ENCODE results near the gene KRT7. TPM values are rescaled to one million over a fixed set of nuclear protein-coding genes. Genes with fewer than 3 reads are reported as not detected.
A peak's percentile ranks its signal among the peaks of the same experiment; 100 is the strongest.

Gene KRT7
- total RNA-seq, 4 donors from 2014 or later: 0.47 to 78.7 (median 4.3) TPM

DNA sequence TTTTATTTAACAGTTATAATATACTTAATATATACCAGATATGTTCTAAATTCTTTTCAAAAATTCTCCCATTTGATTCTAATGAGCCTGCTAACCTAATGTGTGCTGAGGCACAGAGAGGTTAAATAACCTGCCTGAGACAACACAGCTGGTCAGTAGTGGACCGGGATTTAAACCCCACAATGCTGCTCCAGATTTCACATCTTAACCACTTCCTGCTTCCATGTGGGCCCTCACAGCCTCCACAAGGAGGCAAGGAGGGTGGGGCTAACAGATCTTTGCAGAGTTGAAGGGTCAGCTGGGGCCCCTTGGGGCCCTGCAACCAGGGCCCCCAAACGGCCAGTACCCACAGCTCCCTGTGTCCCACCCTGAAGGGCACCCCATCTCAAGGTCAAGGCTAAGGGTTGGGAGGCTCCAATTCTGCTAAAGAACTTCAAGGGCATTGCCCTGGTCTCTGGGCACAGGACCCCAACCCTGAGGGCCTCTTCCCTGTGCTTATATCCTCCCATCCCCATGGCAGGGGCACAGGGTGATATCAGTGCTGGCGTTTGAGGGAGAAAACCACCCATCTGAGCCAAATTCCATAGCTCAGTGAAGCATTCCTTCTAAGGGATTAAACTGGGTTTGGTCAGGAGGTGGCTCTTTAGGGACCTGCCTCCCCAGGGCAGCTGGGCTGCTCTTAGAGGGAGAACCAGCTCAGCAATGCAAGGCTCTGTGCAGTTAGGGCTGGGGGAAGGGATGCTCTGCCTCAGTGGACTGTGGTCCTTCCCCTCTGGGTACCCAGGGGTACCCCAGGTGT is 43.5 kb upstream of the KRT7 start:
- Histone ChIP-seq H3K9me3 (no peaks in the 10 kb centered on the region), H3K4me1 (peaks cover 6 to 68% (median 40%) of the 10 kb centered on the region in 3 donors), H3K4me3 (no peak overlapping the region), H3K36me3 (no peaks in the 10 kb centered on the region), H3K27me3 (no peaks in the 10 kb centered on the region), H3K27ac (peak overlapping the region in 1 of 4 donors; percentile 51)
- no peak for ATAC-seq
- no peak for TF ChIP-seq POLR2AphosphoS5 (IDR thresholded peaks at IDR 0.05)
- TF ChIP-seq, protein P1, sequence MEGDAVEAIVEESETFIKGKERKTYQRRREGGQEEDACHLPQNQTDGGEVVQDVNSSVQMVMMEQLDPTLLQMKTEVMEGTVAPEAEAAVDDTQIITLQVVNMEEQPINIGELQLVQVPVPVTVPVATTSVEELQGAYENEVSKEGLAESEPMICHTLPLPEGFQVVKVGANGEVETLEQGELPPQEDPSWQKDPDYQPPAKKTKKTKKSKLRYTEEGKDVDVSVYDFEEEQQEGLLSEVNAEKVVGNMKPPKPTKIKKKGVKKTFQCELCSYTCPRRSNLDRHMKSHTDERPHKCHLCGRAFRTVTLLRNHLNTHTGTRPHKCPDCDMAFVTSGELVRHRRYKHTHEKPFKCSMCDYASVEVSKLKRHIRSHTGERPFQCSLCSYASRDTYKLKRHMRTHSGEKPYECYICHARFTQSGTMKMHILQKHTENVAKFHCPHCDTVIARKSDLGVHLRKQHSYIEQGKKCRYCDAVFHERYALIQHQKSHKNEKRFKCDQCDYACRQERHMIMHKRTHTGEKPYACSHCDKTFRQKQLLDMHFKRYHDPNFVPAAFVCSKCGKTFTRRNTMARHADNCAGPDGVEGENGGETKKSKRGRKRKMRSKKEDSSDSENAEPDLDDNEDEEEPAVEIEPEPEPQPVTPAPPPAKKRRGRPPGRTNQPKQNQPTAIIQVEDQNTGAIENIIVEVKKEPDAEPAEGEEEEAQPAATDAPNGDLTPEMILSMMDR (IDR thresholded peaks at IDR 0.05): no peak
- TF ChIP-seq POLR2A (IDR thresholded peaks at IDR 0.05): no peak
- TF ChIP-seq EP300 (IDR thresholded peaks at IDR 0.05): no peak
- WGBS, 2 donors (ENCODE audit: low coverage in 1 of 2): 67 to 75% methylated on average over 1 of the region's 3 CpGs

DNA sequence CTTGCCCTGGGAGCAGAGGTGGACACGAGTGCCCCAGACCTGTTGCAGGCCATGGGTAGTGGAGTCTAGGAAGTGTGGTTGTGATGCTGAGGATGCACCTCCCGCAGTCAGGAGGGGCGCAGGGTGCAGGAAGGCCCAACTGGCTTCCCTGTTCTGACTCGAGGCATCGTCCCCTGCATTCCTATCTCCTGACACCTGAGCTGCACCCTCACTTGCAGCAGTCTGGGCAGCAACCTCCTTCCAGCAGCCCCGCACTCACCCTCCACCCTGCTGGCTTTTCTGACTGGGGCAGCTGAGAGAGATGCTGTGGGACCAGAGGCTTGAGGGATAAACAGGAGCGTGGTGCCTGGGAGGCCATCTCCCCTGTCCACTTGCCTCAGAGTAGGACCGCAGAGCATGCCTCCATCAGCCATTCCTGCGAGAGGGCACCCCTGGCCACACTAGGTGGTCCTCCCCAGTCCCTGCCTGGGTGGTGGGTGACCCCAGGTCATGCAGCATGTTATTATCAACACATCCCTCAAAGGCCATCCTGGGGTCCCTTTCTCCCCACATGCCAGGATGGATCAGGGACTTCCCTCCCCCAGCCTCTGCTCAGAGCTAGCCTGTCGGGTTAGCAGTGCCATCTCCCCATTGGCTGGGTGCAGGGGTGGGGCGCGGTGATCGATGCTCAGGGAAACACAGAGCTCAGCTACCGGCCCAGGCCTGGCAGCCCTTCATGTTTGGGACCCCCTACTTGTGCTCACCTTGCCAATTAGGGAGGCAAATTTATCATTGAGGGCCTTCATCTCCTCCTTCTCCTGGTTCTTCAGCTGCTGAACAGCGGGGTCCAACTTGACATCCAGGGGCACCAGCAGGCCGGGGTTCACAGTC is 41.9 kb upstream of the KRT7 start:
- Histone ChIP-seq H3K9me3 (no peaks in the 10 kb centered on the region), H3K27ac (peak overlapping the region in 3 of 4 donors; percentile 53 to 78 (median 74)), H3K36me3 (no peaks in the 10 kb centered on the region), H3K4me3 (no peak overlapping the region), H3K4me1 (peaks cover 6 to 67% (median 42%) of the 10 kb centered on the region in 3 donors), H3K27me3 (no peaks in the 10 kb centered on the region)
- no peak for ATAC-seq
- TF ChIP-seq EP300 (IDR thresholded peaks at IDR 0.05) (no peak), POLR2AphosphoS5 (IDR thresholded peaks at IDR 0.05) (no peak), POLR2A (IDR thresholded peaks at IDR 0.05) (no peak)
- TF ChIP-seq, protein P1 (IDR thresholded peaks at IDR 0.05): no peak
- WGBS, 2 donors (ENCODE audit: low coverage in 1 of 2): 79 to 82% methylated on average over 3 to 5 of the region's 16 CpGs

DNA sequence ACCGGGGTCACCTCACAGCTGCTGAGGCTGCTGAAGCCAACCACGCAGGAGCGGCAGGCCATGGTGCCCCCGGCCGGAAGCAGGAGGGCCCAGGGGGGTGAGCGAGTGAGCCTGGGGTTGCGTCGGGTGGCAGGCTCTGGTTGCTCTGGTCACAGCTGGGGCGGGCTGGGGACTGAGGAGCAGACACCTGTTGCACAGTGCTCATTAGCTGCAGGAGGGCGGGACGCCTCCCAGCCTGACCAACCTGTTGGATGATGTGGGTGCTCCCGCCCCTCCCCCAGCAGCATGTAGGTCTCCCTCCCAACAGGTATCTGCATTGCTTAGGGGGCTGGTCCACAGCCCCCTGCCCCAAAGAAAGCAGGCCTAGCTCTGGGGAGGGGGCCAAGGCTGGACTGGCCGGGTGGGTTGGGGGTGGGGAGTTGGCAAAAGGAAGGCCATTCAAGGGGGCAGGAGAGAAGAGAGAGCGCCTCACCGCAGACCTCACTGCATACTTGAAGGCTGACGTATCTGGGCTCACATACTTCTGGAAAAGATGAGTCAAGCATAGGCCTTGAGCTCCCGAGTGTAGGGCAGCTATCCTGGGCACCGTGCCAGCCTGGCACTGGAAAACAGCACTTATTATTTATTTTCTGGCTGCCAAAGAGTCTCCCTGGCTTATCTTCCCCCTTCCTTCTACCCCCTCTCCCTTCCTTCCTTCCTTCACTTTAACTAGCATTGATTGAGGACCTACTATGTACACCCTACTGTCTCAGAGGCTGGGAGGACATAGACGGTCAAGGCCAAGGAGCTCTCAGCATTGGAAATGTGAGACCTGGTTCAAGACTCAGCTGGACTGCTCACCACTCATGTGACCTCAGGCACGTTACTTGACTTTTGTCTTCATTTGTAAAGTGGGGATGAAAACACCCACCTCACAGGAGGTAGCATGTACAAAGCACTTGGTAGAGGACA is 40.9 kb upstream of the KRT7 start, which contains the start of gene KRT80:
Gene KRT80, minus strand, starts transcription at position 174 of the 951 bp plus-strand sequence. Its CDS starts 112 bp downstream, at position 62.
- H3K9me3 ChIP-seq: no peaks in the 10 kb centered on the region
- H3K36me3 ChIP-seq: no peaks in the 10 kb centered on the region
- H3K27me3 ChIP-seq: no peaks in the 10 kb centered on the region
- no peak within 1 kb of the TSS for H3K4me3 ChIP-seq
- peak; percentile 95 for ATAC-seq
- WGBS, 2 donors (ENCODE audit: low coverage in 1 of 2): 27 to 39% methylated on average over 3 to 6 of the region's 20 CpGs
- peaks cover 6 to 57% (median 39%) of the 10 kb centered on the region in 3 donors for H3K4me1 ChIP-seq
- TF ChIP-seq POLR2AphosphoS5 (IDR thresholded peaks at IDR 0.05) (peak; percentile 94), EP300 (IDR thresholded peaks at IDR 0.05) (no peak), POLR2A (IDR thresholded peaks at IDR 0.05) (no peak)
- H3K27ac ChIP-seq: peak within 1 kb of the TSS in 3 of 4 donors; percentile 53 to 78 (median 74)

DNA sequence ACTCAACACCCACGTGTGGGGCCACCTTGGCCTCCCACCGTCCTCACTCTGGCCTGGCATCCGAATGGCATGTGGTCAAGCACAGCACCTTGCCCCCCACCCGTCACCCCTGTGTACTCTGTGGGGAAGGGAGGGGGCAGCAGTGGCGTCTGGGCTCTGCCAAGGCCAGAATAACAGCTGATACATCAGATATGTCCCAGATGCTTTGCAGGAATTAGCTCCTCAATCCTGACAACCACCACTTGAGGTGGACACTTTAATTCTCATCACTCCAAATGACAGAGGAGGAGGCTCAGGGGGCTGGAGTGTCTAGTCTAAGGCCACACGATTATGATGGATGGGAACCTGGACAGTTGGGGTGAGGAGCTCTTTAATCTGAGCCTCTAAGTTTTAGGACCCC is 39.5 kb upstream of the KRT7 start:
- ATAC-seq: no peak
- peak overlapping the region in 2 of 4 donors; percentile 6 to 78 for H3K27ac ChIP-seq
- no peaks in the 10 kb centered on the region for H3K9me3 ChIP-seq
- WGBS, 2 donors (ENCODE audit: low coverage in 1 of 2): 34% methylated on average over 2 of the region's 6 CpGs; no CpG with 5 or more reads in 1 of the 2 donors
- H3K4me3 ChIP-seq: no peak overlapping the region
- peaks cover 6 to 56% (median 39%) of the 10 kb centered on the region in 3 donors for H3K4me1 ChIP-seq
- H3K36me3 ChIP-seq: no peaks in the 10 kb centered on the region
- no peak for TF ChIP-seq EP300 (IDR thresholded peaks at IDR 0.05)
- TF ChIP-seq, protein P1 (IDR thresholded peaks at IDR 0.05): no peak
- no peak for TF ChIP-seq POLR2AphosphoS5 (IDR thresholded peaks at IDR 0.05)
- TF ChIP-seq POLR2A (IDR thresholded peaks at IDR 0.05): no peak
- no peaks in the 10 kb centered on the region for H3K27me3 ChIP-seq

All from gastroesophageal sphincter (tissue), 4 donors.